ENCODE measurements around the gene SLC9A3.

SLC9A3 gene

DNA sequence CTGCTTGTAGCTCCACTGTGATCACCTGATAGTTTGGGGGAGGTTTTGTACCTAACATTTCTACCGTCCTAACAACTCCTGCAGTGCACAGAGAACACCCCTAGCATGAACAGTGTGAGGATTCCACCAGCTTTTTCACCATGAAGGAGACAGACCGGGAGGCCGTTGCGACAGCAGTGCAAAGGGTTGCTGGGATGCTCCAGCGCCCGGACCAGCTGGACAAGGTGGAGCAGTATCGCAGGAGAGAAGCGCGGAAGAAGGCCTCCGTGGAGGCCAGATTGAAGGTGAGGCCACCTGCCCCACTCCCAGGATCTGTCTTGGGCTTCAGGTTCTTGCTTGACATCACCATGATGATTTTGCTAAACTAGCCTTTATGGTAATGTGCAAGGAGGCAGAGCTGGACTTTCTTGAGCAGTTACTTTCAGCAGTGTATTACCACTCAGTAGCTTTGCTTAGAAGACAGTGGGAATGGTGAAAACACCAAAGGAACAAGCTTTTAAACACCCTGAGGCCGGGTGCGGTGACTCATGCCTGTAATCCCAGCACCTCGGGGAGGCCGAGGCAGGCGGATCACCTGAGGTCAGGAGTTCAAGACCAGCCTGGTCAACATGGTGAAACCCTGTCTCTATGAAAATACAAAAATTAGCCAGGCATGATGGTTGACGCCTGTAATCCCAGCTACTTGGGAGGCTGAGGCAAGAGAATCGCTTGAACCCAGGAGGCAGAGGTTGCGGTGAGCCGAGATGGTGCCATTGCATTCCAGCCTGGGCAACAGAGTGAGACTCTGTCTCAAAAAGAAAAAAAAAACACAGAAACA, 78.0 kb downstream of the SLC9A3 start:
- no peak for TF ChIP-seq CTCF (IDR thresholded peaks at IDR 0.05; ENCODE audit: low read depth, low read length)
- DNase-seq (ENCODE audit: low read depth, low spot score) = no peak
- in situ Hi-C loops (cut with HindIII; ENCODE audit: low sequenced_read_pairs) = no loop called here
- no peak overlapping the region for H3K4me3 ChIP-seq (ENCODE audit: low read depth, low read length)

DNA sequence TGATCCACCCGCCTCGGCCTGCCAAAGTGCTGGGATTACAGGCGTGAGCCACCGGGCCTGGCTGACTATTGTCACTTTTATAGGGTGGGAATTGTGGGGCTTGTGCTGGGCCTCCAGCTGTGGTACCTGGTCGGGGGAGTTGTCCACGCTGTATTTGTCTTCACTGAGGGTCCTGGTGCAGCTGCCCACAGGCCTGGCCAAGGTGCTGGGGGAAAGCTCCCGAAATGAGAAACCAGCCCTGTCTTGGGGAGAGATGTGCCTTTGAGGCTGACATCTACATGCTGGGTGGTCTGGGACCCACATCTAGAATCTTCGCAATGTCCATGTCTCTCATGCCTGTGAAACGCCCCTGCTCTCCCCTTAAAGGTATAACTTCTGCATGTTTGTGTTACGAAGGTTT, 78.7 kb downstream of the SLC9A3 start:
- DNase-seq (ENCODE audit: low read depth, low spot score) = no peak
- in situ Hi-C loops (cut with HindIII; ENCODE audit: low sequenced_read_pairs) = no loop called here
- TF ChIP-seq CTCF (IDR thresholded peaks at IDR 0.05; ENCODE audit: low read depth, low read length) = no peak
- H3K4me3 ChIP-seq (ENCODE audit: low read depth, low read length) = no peak overlapping the region

- no peak for TF ChIP-seq CTCF (IDR thresholded peaks at IDR 0.05; ENCODE audit: low read depth, low read length)
- H3K4me3 ChIP-seq (ENCODE audit: low read depth, low read length) = no peak overlapping the region
- in situ Hi-C loops (cut with HindIII; ENCODE audit: low sequenced_read_pairs) = no loop called here
Observed at GRCh38 chr5:444226-444625, 80.0 kb downstream of the SLC9A3 start.

DNA sequence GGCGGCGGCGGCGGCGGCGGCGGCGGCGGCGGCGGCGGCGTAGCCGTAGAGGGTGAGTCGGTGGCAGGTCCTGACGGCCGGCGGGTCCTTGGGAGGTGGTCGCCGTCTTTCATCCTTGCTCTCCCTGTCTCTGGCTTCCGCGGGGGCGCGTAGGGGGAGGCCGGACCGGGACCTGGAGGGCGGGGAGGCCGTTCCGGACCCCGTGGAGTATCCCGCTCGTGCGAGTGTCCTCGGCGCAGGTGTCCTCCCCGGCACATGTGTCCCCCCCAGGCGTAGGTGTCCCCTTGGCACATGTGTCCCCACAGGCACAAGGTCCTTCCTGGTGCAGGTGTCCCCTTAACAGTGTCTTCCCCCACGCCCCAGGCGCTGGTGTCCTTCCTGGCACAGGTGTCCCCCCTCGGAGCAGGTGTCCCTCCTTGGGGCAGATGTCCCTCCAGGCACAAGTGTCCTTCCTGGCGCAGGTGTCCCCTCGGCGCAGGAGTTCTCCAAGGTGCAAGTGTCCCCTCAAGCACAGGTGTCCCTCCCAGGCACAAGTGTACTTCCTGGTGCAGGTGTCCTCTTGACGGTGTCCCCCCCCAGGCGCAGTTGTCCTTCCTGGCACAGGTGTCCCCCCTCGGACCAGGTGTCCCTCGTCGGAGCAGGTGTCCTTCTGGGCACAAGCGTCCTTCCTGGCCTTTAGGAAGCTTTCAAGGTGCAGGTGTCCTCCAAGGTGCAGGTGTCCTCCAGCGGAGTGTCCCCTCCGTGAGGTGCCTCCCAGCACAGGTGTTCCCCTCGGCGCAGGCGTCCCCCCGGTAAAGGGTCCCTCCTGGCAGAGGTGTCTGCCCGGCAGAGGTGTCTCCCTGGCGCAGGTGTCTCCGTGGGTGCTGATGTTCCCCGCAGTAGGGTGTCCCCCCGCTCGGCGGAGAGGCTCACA, 80.8 kb downstream of the SLC9A3 start:
- TF ChIP-seq CTCF (IDR thresholded peaks at IDR 0.05; ENCODE audit: low read depth, low read length) = no peak
- no peak for DNase-seq (ENCODE audit: low read depth, low spot score)
- H3K4me3 ChIP-seq (ENCODE audit: low read depth, low read length) = peak overlapping the region; percentile 91
- in situ Hi-C loops (cut with HindIII; ENCODE audit: low sequenced_read_pairs) = no loop called here

More at GRCh38 chr5:444226-444625, 80.0 kb downstream of the SLC9A3 start:
- no peak for DNase-seq (ENCODE audit: low read depth, low spot score)

DNA sequence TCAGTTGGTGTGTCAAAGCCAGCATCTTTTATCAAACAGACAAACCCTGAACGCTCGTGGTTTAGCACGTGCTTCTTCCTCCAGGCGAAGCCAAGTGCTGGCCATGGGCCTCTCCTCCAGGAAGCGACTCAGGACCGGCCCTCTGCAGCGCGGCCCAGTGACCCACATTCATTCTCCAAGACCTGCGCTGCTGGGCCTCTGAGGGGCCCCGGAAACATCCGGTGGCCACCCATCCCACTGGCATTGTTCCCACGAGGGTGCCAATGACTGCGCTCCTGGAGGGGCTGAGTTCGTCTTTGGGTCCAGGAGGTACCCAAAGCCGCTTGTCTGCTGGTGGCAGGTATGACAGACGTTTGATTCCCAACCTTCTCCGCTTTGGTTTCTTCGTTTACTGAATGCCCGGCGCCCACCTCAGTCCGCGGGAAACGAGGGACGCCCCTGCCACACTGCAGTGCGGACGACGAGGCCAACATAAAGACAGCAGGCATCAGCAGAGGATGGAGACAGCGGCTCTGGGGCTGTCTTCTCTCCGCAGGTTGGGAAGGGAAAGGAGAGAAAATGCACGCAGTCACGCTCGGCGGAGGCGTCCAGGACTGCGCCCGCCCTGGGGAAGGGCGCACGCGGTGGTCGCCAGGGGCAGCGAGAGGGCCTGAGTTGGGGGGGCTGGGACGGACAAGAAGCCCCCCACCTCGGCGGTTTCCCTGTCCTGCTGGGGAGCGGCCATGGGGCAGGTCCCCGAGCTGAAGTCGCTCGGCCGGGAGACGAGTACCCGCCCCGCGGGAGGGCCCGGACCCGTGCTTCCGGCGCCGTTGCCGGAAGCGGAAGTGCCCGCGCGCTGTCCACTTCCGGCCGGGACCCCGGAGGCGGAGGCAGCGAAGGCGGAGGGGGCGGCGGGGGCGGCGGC, 81.7 kb downstream of the SLC9A3 start, which contains the start of gene EXOC3:
Gene EXOC3 (plus strand): TSS at position 842 of the 904 bp plus-strand sequence. CDS start 3,030 bp downstream, outside the sequence.
- no peak for TF ChIP-seq CTCF (IDR thresholded peaks at IDR 0.05; ENCODE audit: low read depth, low read length)
- in situ Hi-C loops (cut with HindIII; ENCODE audit: low sequenced_read_pairs) = no loop called here
- peak within 1 kb of the TSS; percentile 91 for H3K4me3 ChIP-seq (ENCODE audit: low read depth, low read length)
- DNase-seq (ENCODE audit: low read depth, low spot score) = peak; percentile 64

DNA sequence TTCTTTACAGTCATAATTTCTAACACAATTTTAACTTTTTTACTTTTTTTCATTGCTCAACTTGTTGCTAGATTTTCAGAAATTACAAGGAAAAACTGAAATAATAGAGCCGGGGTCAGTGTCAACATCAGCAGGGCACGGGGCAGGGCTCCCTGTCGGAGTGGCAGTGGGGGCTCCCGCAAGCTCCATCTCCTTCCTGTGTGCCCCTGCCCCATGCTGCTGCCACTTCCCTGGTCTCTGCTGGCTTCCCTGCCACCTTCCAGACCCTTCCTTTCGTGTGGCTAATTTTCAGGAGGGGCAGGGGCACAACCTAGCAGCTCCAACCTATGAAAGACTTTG, 82.3 kb downstream of the SLC9A3 start:
- in situ Hi-C loops (cut with HindIII; ENCODE audit: low sequenced_read_pairs) = no loop called here
- peak overlapping the region; percentile 91 for H3K4me3 ChIP-seq (ENCODE audit: low read depth, low read length)
- TF ChIP-seq CTCF (IDR thresholded peaks at IDR 0.05; ENCODE audit: low read depth, low read length) = no peak
- DNase-seq (ENCODE audit: low read depth, low spot score) = no peak
